GM12892 (cell line): ENCODE measurements around the gene TXN.

Source experiments
- POLR2A ChIP-seq: IDR thresholded peaks from 2 replicates; pipeline ENCODE4 v1.6.1; 2011; ENCODE audit warnings: low read depth, low read length, control low read depth
- TAF1 ChIP-seq: IDR thresholded peaks from 2 replicates; pipeline ENCODE4 v1.6.1; 2011; ENCODE audit warnings: low read depth, mild to moderate bottlenecking, control low read depth, low read length, borderline replicate concordance

GRCh38 chr9:110257097-110257841, 962 bp upstream of the TXN start:
- TF ChIP-seq POLR2A (peak; percentile 1; the same call in 1 of the 2 replicates), TAF1 (no peak; the same call in 1 of the 2 replicates)
